ENCODE measurements around the gene SSTR3. TPM values are rescaled to one million over a fixed set of nuclear protein-coding genes. Genes with fewer than 3 reads are reported as not detected.
A peak's percentile ranks its signal among the peaks of the same experiment; 100 is the strongest.

Gene SSTR3
- total and polyA plus RNA-seq, 8 donors = 0.04 to 0.26 (median 0.09) TPM; not detected in 2

- H3K4me3 ChIP-seq = peak overlapping the region; percentile 44 to 55
- peak; percentile 88 to 96 for TF ChIP-seq CTCF (IDR thresholded peaks at IDR 0.05)
- peaks cover 33 to 36% of the 10 kb centered on the region in 2 donors for H3K4me1 ChIP-seq
- H3K36me3 ChIP-seq = no peaks in the 10 kb centered on the region
- H3K27me3 ChIP-seq = no peaks in the 10 kb centered on the region
- H3K9me3 ChIP-seq = no peaks in the 10 kb centered on the region
- ATAC-seq = peak; percentile 74
- DNase-seq = peak; percentile 67 to 96 (median 86)
- intact Hi-C loops (cut with DNase I) = loop anchor here in 1 of 2 donors (2.0 kb wide), 1 partner anchor 32 kb away; no protein-coding TSS in a partner anchor
- peak overlapping the region; percentile 89 to 95 for H3K27ac ChIP-seq
These were observed 13.8 kb downstream of the SSTR3 start for GRCh38 chr22:37198258-37199102.

GRCh38 chr22:37197451-37198257, 14.6 kb downstream of the SSTR3 start:
- peak; percentile 25 for ATAC-seq
- no peak for TF ChIP-seq CTCF (IDR thresholded peaks at IDR 0.05)
- Histone ChIP-seq H3K9me3 (no peaks in the 10 kb centered on the region), H3K4me3 (peak overlapping the region in 1 of 2 donors; percentile 55), H3K27me3 (no peaks in the 10 kb centered on the region), H3K4me1 (peaks cover 33 to 36% of the 10 kb centered on the region in 2 donors), H3K36me3 (no peaks in the 10 kb centered on the region), H3K27ac (peak overlapping the region; percentile 89 to 95)
- intact Hi-C loops (cut with DNase I) = loop anchor here in 1 of 2 donors (2.0 kb wide), 1 partner anchor 31 kb away; no protein-coding TSS in a partner anchor
- DNase-seq = peak in 2 of 4 donors; percentile 81 to 82

- H3K4me3 ChIP-seq = no peak overlapping the region
- no peaks in the 10 kb centered on the region for H3K27me3 ChIP-seq
- no peaks in the 10 kb centered on the region for H3K36me3 ChIP-seq
- peaks cover 33 to 36% of the 10 kb centered on the region in 2 donors for H3K4me1 ChIP-seq
- no peaks in the 10 kb centered on the region for H3K9me3 ChIP-seq
- intact Hi-C loops (cut with DNase I) = no loop called here
- H3K27ac ChIP-seq = peak overlapping the region; percentile 89 to 95
- ATAC-seq (peak; percentile 58), DNase-seq (peak; percentile 62 to 90 (median 84))
- TF ChIP-seq CTCF (IDR thresholded peaks at IDR 0.05) = no peak
These were observed 15.5 kb downstream of the SSTR3 start for GRCh38 chr22:37196539-37197450.

GRCh38 chr22:37195921-37196320, 16.4 kb downstream of the SSTR3 start:
- H3K27ac ChIP-seq = peak overlapping the region; percentile 89 to 95
- no peaks in the 10 kb centered on the region for H3K36me3 ChIP-seq
- TF ChIP-seq CTCF (IDR thresholded peaks at IDR 0.05) = no peak
- DNase-seq (peak in 1 of 4 donors; percentile 44), ATAC-seq (no peak)
- H3K27me3 ChIP-seq = no peaks in the 10 kb centered on the region
- H3K4me3 ChIP-seq = no peak overlapping the region
- intact Hi-C loops (cut with DNase I) = no loop called here
- H3K4me1 ChIP-seq = peaks cover 33 to 36% of the 10 kb centered on the region in 2 donors
- H3K9me3 ChIP-seq = no peaks in the 10 kb centered on the region
